ENCODE measurements around the gene CUL9.

The CUL9 gene

DNA sequence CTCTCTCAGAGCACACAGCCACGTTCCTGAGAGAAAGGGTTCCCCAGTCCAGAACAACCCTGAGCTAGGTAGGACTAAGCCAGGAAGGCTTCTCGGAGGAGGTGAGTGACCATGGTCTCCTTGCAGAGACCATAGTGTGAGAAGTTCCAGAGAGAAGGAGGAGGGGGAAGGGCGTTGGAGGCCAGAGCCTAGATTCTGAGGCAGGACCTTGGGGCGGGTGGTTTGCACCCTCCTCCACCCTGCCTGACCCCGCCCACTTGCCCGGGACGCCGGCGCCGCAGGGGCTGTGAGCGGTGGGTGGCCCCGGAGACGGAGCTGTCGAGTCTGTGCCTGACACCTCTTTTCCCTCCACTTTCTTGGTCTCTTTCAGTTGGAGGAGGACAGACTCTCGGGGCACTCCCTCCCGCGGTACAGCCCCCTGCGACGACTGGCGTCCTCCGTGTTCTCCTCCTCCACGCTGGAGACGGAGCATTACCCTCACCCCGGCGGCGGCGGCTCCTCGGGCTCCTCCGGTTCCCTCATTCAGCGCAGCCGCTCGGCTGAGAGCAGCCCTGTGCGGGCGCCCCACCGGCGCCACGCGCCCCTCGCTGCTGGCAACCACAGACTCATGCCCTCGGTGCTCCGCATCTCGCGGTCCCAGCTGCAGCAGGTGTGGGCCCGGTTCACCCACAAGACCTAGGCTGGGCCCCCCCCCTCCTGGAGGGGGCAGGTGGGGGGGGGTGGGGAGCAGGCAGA lies 87.4 kb downstream of the CUL9 start:
- DNase-seq (ENCODE audit: low read depth, low spot score): no peak
- TF ChIP-seq, protein P1, sequence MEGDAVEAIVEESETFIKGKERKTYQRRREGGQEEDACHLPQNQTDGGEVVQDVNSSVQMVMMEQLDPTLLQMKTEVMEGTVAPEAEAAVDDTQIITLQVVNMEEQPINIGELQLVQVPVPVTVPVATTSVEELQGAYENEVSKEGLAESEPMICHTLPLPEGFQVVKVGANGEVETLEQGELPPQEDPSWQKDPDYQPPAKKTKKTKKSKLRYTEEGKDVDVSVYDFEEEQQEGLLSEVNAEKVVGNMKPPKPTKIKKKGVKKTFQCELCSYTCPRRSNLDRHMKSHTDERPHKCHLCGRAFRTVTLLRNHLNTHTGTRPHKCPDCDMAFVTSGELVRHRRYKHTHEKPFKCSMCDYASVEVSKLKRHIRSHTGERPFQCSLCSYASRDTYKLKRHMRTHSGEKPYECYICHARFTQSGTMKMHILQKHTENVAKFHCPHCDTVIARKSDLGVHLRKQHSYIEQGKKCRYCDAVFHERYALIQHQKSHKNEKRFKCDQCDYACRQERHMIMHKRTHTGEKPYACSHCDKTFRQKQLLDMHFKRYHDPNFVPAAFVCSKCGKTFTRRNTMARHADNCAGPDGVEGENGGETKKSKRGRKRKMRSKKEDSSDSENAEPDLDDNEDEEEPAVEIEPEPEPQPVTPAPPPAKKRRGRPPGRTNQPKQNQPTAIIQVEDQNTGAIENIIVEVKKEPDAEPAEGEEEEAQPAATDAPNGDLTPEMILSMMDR (IDR thresholded peaks at IDR 0.05; ENCODE audit: low read depth, low read length): no peak
- H3K4me3 ChIP-seq (ENCODE audit: low read depth, low read length): no peak overlapping the region
- in situ Hi-C loops (cut with HindIII; ENCODE audit: low sequenced_read_pairs): no loop called here

DNA sequence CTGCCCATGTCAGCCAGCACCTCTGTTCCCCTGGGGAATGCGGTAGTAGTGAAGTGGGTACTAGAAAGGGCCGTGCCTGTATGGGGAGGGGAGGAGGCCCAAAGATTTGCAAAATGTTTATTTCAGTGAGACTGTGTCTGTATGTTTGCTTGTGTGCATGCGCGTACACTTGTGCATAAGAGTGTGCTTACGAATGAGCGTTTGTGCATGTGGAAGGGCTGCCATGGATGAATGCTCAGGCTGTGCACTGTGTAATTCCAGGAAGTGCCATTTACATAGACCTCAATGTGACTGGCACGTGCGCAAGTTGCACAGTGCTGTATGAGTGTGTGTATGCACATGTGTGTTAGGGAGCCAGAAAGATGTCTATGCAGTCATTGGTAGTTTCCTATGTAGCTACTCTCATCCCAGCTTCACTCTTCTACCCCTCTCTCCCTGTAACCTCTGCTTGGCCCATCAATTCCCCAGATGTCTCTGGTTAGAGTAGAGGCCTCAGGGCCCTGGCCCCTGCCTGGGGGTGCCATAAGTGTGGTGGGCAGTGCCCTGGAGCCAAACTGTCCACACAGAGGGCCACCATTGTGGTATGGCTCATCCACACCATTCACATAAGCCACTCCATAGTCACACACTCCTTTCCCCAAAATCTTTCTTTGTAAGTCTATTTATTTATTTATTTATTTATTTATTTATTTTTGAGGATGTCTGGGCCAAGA lies 89.3 kb downstream of the CUL9 start:
- H3K4me3 ChIP-seq (ENCODE audit: low read depth, low read length): no peak overlapping the region
- no peak for DNase-seq (ENCODE audit: low read depth, low spot score)
- TF ChIP-seq, protein P1 (IDR thresholded peaks at IDR 0.05; ENCODE audit: low read depth, low read length): no peak
- in situ Hi-C loops (cut with HindIII; ENCODE audit: low sequenced_read_pairs): no loop called here

DNA sequence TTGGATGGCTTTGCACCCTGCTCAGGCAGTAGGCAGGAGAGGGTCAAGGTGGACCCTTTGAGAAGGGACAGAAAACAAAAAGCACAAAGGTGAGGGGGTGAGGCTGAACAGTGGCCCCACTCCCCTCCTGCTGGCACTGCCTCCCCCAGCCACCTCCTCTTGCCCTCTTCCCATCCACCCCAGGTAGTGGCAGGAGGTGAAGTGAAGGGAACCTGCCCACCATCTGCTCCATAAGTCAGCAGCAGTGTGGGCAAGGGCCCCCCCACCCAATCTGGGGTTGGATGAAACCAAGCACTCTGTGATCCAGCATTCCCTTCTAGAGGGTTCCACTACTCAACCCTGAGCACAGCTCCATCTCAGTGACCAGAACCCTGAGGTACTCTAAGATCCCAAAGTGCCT lies 89.9 kb downstream of the CUL9 start:
- TF ChIP-seq, protein P1 (IDR thresholded peaks at IDR 0.05; ENCODE audit: low read depth, low read length): no peak
- DNase-seq (ENCODE audit: low read depth, low spot score): no peak
- H3K4me3 ChIP-seq (ENCODE audit: low read depth, low read length): no peak overlapping the region
- in situ Hi-C loops (cut with HindIII; ENCODE audit: low sequenced_read_pairs): no loop called here

DNA sequence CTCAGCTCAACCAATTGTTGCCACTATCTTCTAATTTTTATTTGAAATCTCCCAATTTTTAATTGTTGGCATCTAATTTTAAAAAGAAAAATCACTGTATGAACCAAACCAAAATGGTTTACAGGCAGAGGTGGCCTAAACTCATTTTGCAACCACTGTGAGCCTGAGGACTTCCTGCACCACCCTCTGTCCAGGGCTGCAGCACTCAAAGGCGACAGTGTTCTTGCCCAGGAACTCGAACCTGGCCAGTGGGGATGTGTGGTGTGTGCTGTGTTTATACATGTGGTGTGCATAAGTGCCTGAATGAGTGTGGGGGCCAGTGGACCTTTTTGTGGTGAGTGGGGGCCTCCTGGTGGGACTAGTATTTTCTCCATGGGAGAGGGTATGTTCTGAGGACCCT lies 91.7 kb downstream of the CUL9 start:
- TF ChIP-seq, protein P1 (IDR thresholded peaks at IDR 0.05; ENCODE audit: low read depth, low read length): no peak
- in situ Hi-C loops (cut with HindIII; ENCODE audit: low sequenced_read_pairs): no loop called here

More for the DNA sequence above, 91.7 kb downstream of the CUL9 start:
- H3K4me3 ChIP-seq (ENCODE audit: low read depth, low read length): no peak overlapping the region
- DNase-seq (ENCODE audit: low read depth, low spot score): no peak
